ENCODE measurements around the gene MCOLN2.

- TF ChIP-seq ZNF629 (tag by site-specific recombination; IDR thresholded peaks at IDR 0.05): no peak
- no peak for TF ChIP-seq ZNF202 (tag by site-specific recombination; IDR thresholded peaks at IDR 0.05; ENCODE audit: borderline replicate concordance)
- no peak for TF ChIP-seq ZNF692 (tag by site-specific recombination; IDR thresholded peaks at IDR 0.05)
- no peak for TF ChIP-seq CTCF (tag by site-specific recombination; IDR thresholded peaks at IDR 0.05)
- TF ChIP-seq, protein P1, sequence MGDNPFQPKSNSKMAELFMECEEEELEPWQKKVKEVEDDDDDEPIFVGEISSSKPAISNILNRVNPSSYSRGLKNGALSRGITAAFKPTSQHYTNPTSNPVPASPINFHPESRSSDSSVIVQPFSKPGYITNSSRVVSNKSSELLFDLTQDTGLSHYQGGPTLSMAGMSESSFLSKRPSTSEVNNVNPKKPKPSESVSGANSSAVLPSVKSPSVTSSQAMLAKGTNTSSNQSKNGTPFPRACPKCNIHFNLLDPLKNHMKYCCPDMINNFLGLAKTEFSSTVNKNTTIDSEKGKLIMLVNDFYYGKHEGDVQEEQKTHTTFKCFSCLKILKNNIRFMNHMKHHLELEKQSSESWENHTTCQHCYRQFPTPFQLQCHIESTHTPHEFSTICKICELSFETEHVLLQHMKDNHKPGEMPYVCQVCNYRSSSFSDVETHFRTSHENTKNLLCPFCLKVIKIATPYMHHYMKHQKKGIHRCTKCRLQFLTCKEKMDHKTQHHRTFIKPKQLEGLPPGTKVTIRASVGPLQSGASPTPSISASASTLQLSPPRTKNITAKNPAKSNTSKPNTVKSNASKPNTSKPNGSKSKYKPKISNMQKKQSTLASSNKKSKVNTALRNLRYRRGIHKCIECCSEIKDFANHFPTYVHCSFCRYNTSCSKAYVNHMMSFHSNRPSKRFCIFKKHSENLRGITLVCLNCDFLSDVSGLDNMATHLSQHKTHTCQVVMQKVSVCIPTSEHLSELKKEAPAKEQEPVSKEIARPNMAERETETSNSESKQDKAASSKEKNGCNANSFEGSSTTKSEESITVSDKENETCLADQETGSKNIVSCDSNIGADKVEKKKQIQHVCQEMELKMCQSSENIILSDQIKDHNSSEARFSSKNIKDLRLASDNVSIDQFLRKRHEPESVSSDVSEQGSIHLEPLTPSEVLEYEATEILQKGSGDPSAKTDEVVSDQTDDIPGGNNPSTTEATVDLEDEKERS (tag by site-specific recombination; IDR thresholded peaks at IDR 0.05): no peak
Observed at GRCh38 chr1:85042413-85042812, 45.5 kb upstream of the MCOLN2 start.

Data from HEK293 (cell line).